PC-9 (cell line): ENCODE results near the gene SNTG2.

ENCODE experiments used
- CTCF ChIP-seq: fragments of 200-600 bp; sonication (generic); conservative IDR thresholded peaks from 2 replicates; pipeline ENCODE4 v1.6.1; 2017; ENCODE audit warnings: mixed run types, antibody characterized with exemption, mild to moderate bottlenecking, moderate library complexity
- EZH2 ChIP-seq: fragments of 200-600 bp; sonication (generic); IDR thresholded peaks from 2 replicates; pipeline ENCODE4 v1.8.0; 2017; ENCODE audit warnings: antibody characterized with exemption, low read depth

- TF ChIP-seq CTCF (no peak), EZH2 (no peak)
These were observed 357.0 kb downstream of the SNTG2 start for GRCh38 chr2:1307670-1308069.
